ENCODE data around the gene MAML2. TPM values are rescaled to one million over a fixed set of nuclear protein-coding genes. Genes with fewer than 3 reads are reported as not detected.

Gene MAML2
- total and polyA plus RNA-seq, 2 of the 13 experiments (the other 11 are each of a cell fraction or from before 2014, with no cell fraction given) = 2.3 to 25.9 TPM

DNA sequence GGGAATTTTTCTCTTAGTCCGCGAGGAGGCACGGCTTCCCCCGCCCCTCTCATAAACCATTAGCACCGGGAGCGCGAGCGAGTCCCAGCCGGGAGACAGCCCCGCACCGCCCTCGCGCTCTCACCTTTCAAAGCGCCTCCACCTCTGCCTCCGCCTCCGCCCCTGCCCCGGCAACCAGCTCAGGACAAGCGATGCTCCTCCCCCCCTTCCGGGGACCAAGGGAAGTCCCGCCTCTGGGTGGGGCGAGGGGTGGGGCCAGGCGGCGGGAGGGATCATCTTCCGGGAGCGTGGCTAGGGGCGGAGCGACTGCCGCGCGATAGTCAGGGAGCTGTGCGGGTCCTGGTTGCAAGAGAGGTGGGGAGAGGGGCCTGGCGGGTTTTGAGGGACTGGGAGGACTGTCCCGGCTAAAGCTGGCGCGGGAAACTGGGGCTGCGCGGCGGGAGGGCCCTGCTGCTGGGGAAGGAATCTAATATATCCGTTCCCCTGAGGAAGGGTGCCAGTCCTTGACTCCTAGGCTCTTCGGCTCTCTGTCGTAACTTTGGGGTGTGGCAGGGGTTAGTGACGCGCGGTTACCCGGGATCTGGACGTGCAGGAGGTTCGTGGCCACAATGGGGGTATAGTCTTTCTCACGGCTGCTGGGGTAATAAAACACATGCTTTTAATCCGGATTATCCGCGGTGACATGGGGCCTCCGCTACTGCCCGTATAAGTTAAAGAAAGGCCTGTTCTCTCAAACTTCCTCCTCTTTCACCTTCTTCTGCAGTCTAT lies 46.9 kb upstream of the MAML2 start, which contains the start of the genes CCDC82 and JRKL (continued):
- TF ChIP-seq TAF1 (CRISPR knock-in tag; IDR thresholded peaks at IDR 0.05) (peak; percentile 52; the same call in 1 of the 2 replicates), TOPORS (CRISPR knock-in tag; IDR thresholded peaks at IDR 0.05) (no peak), HOXA7 (CRISPR knock-in tag; IDR thresholded peaks at IDR 0.05) (no peak), WIZ (CRISPR knock-in tag; IDR thresholded peaks at IDR 0.05) (peak; percentile 27; the same call in 1 of the 2 replicates), CHD2 (IDR thresholded peaks at IDR 0.05; ENCODE audit: low read depth, low read length) (no peak; the same call in 1 of the 2 replicates), ZNF367 (CRISPR knock-in tag; IDR thresholded peaks at IDR 0.05; ENCODE audit: borderline replicate concordance) (peak; percentile 82; the same call in 1 of the 2 replicates), KDM5A (IDR thresholded peaks at IDR 0.05; ENCODE audit: borderline replicate concordance, low read length) (0 out of 2 replicates have a peak, but pooled peaks have one; percentile 23), NFKBIZ (CRISPR knock-in tag; IDR thresholded peaks at IDR 0.05) (no peak), MATR3 (CRISPR knock-in tag; IDR thresholded peaks at IDR 0.05) (no peak), NR2C2 (CRISPR knock-in tag; IDR thresholded peaks at IDR 0.05; ENCODE audit: borderline replicate concordance) (peak; percentile 84; the same call in 1 of the 2 replicates), ZBTB42 (CRISPR knock-in tag; IDR thresholded peaks at IDR 0.05) (no peak), FOXJ3 (CRISPR knock-in tag; IDR thresholded peaks at IDR 0.05; ENCODE audit: borderline replicate concordance) (peak; percentile 29; the same call in 1 of the 2 replicates), RNF2 (conservative IDR thresholded peaks at IDR 0.05; ENCODE audit: low read depth) (no peak), ZNF350 (CRISPR knock-in tag; IDR thresholded peaks at IDR 0.05; ENCODE audit: borderline replicate concordance, low read depth) (peak; percentile 21; the same call in 1 of the 2 replicates), MED8 (CRISPR knock-in tag; IDR thresholded peaks at IDR 0.05; ENCODE audit: insufficient replicate concordance) (no peak), FOXA1 (IDR thresholded peaks at IDR 0.05) (no peak), FOXA1 (CRISPR knock-in tag; IDR thresholded peaks at IDR 0.05) (no peak), ZKSCAN5 (CRISPR knock-in tag; IDR thresholded peaks at IDR 0.05) (no peak), ZSCAN21 (CRISPR knock-in tag; IDR thresholded peaks at IDR 0.05; ENCODE audit: borderline replicate concordance) (peak; percentile 46; the same call in 1 of the 2 replicates), GATA4 (IDR thresholded peaks at IDR 0.05; ENCODE audit: borderline replicate concordance, low read depth) (no peak), ZNF264 (CRISPR knock-in tag; IDR thresholded peaks at IDR 0.05) (peak; percentile 77; the same call in 1 of the 2 replicates)
- TF ChIP-seq, protein P1, sequence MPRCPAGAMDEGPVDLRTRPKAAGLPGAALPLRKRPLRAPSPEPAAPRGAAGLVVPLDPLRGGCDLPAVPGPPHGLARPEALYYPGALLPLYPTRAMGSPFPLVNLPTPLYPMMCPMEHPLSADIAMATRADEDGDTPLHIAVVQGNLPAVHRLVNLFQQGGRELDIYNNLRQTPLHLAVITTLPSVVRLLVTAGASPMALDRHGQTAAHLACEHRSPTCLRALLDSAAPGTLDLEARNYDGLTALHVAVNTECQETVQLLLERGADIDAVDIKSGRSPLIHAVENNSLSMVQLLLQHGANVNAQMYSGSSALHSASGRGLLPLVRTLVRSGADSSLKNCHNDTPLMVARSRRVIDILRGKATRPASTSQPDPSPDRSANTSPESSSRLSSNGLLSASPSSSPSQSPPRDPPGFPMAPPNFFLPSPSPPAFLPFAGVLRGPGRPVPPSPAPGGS (CRISPR knock-in tag; IDR thresholded peaks at IDR 0.05) = peak; percentile 89
- TF ChIP-seq, protein P2, sequence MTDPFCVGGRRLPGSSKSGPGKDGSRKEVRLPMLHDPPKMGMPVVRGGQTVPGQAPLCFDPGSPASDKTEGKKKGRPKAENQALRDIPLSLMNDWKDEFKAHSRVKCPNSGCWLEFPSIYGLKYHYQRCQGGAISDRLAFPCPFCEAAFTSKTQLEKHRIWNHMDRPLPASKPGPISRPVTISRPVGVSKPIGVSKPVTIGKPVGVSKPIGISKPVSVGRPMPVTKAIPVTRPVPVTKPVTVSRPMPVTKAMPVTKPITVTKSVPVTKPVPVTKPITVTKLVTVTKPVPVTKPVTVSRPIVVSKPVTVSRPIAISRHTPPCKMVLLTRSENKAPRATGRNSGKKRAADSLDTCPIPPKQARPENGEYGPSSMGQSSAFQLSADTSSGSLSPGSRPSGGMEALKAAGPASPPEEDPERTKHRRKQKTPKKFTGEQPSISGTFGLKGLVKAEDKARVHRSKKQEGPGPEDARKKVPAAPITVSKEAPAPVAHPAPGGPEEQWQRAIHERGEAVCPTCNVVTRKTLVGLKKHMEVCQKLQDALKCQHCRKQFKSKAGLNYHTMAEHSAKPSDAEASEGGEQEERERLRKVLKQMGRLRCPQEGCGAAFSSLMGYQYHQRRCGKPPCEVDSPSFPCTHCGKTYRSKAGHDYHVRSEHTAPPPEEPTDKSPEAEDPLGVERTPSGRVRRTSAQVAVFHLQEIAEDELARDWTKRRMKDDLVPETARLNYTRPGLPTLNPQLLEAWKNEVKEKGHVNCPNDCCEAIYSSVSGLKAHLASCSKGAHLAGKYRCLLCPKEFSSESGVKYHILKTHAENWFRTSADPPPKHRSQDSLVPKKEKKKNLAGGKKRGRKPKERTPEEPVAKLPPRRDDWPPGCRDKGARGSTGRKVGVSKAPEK (CRISPR knock-in tag; IDR thresholded peaks at IDR 0.05; ENCODE audit: borderline replicate concordance) = no peak
- TF ChIP-seq, protein P3, sequence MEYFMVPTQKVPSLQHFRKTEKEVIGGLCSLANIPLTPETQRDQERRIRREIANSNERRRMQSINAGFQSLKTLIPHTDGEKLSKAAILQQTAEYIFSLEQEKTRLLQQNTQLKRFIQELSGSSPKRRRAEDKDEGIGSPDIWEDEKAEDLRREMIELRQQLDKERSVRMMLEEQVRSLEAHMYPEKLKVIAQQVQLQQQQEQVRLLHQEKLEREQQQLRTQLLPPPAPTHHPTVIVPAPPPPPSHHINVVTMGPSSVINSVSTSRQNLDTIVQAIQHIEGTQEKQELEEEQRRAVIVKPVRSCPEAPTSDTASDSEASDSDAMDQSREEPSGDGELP (IDR thresholded peaks at IDR 0.05; ENCODE audit: borderline replicate concordance, low read depth) = peak; percentile 4; the same call in 1 of the 2 replicates
- TF ChIP-seq, protein P4, sequence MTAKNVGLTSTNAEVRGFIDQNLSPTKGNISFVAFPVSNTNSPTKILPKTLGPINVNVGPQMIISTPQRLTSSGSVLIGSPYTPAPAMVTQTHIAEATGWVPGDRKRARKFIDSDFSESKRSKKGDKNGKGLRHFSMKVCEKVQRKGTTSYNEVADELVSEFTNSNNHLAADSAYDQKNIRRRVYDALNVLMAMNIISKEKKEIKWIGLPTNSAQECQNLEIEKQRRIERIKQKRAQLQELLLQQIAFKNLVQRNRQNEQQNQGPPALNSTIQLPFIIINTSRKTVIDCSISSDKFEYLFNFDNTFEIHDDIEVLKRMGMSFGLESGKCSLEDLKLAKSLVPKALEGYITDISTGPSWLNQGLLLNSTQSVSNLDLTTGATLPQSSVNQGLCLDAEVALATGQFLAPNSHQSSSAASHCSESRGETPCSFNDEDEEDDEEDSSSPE (CRISPR knock-in tag; IDR thresholded peaks at IDR 0.05) = peak; percentile 73; the same call in 1 of the 2 replicates
